Measurements from ENCODE around the gene ZBTB21. TPM values are rescaled to one million over a fixed set of nuclear protein-coding genes. Genes with fewer than 3 reads are reported as not detected.

ZBTB21 gene
- total and polyA plus RNA-seq, 9 of the 15 experiments (the other 6 are each of a cell fraction or from before 2014, with no cell fraction given) = 2.2 to 15.2 (median 8.7) TPM

GRCh38 chr21:42009018-42009830, 936 bp downstream of the ZBTB21 start (continued):
- TF ChIP-seq, protein P1, sequence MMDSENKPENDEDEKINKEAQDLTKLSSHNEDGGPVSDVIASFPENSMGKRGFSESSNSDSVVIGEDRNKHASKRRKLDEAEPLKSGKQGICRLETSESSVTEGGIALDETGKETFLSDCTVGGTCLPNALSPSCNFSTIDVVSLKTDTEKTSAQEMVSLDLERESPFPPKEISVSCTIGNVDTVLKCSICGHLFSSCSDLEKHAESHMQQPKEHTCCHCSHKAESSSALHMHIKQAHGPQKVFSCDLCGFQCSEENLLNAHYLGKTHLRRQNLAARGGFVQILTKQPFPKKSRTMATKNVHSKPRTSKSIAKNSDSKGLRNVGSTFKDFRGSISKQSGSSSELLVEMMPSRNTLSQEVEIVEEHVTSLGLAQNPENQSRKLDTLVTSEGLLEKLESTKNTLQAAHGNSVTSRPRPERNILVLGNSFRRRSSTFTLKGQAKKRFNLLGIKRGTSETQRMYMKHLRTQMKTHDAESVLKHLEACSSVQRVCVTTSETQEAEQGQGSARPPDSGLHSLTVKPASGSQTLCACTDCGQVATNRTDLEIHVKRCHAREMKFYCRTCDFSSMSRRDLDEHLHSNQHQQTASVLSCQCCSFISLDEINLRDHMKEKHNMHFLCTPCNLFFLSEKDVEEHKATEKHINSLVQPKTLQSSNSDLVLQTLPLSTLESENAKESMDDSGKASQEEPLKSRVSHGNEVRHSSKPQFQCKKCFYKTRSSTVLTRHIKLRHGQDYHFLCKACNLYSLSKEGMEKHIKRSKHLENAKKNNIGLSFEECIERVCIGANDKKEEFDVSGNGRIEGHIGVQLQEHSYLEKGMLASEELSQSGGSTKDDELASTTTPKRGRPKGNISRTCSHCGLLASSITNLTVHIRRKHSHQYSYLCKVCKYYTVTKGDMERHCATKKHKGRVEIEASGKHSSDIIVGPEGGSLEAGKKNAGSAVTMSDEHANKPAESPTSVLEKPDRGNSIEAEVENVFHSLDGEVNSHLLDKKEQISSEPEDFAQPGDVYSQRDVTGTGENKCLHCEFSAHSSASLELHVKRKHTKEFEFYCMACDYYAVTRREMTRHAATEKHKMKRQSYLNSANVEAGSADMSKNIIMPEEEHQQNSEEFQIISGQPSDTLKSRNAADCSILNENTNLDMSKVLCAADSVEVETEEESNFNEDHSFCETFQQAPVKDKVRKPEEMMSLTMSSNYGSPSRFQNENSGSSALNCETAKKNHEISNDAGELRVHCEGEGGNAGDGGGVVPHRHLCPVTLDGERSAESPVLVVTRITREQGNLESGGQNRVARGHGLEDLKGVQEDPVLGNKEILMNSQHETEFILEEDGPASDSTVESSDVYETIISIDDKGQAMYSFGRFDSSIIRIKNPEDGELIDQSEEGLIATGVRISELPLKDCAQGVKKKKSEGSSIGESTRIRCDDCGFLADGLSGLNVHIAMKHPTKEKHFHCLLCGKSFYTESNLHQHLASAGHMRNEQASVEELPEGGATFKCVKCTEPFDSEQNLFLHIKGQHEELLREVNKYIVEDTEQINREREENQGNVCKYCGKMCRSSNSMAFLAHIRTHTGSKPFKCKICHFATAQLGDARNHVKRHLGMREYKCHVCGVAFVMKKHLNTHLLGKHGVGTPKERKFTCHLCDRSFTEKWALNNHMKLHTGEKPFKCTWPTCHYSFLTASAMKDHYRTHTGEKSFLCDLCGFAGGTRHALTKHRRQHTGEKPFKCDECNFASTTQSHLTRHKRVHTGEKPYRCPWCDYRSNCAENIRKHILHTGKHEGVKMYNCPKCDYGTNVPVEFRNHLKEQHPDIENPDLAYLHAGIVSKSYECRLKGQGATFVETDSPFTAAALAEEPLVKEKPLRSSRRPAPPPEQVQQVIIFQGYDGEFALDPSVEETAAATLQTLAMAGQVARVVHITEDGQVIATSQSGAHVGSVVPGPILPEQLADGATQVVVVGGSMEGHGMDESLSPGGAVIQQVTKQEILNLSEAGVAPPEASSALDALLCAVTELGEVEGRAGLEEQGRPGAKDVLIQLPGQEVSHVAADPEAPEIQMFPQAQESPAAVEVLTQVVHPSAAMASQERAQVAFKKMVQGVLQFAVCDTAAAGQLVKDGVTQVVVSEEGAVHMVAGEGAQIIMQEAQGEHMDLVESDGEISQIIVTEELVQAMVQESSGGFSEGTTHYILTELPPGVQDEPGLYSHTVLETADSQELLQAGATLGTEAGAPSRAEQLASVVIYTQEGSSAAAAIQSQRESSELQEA (IDR thresholded peaks at IDR 0.05; ENCODE audit: low read depth) = no peak
- TF ChIP-seq FUS (optimal IDR thresholded peaks at IDR 0.05; ENCODE audit: low read depth, low read length) = no peak
- peak; percentile 23 for TF ChIP-seq U2AF1 (optimal IDR thresholded peaks at IDR 0.05; ENCODE audit: low read depth, low read length)
- TF ChIP-seq SRSF7 (optimal IDR thresholded peaks at IDR 0.05; ENCODE audit: low read depth, low read length) = no peak
- TF ChIP-seq, protein P2, sequence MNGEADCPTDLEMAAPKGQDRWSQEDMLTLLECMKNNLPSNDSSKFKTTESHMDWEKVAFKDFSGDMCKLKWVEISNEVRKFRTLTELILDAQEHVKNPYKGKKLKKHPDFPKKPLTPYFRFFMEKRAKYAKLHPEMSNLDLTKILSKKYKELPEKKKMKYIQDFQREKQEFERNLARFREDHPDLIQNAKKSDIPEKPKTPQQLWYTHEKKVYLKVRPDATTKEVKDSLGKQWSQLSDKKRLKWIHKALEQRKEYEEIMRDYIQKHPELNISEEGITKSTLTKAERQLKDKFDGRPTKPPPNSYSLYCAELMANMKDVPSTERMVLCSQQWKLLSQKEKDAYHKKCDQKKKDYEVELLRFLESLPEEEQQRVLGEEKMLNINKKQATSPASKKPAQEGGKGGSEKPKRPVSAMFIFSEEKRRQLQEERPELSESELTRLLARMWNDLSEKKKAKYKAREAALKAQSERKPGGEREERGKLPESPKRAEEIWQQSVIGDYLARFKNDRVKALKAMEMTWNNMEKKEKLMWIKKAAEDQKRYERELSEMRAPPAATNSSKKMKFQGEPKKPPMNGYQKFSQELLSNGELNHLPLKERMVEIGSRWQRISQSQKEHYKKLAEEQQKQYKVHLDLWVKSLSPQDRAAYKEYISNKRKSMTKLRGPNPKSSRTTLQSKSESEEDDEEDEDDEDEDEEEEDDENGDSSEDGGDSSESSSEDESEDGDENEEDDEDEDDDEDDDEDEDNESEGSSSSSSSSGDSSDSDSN (IDR thresholded peaks at IDR 0.05; ENCODE audit: borderline replicate concordance in 1 of 2, low read depth in 2 of 2, low read length in 2 of 2) = peak in 1 of 2 experiments; percentile 80; a peak in 2 of 4 replicates
- TF ChIP-seq NEUROD1 (IDR thresholded peaks at IDR 0.05; ENCODE audit: borderline replicate concordance, low read depth, low read length, partially characterized antibody) = no peak
- no peak for TF ChIP-seq CREB3L1 (IDR thresholded peaks at IDR 0.05; ENCODE audit: borderline replicate concordance, low read depth)
- TF ChIP-seq ZNF444 (CRISPR knock-in tag; IDR thresholded peaks at IDR 0.05) = no peak
- TF ChIP-seq E2F1 (CRISPR knock-in tag; IDR thresholded peaks at IDR 0.05) = no peak
- no peak for TF ChIP-seq ZNF561 (CRISPR knock-in tag; conservative IDR thresholded peaks at IDR 0.05)
- TF ChIP-seq ZSCAN29 (IDR thresholded peaks at IDR 0.05) = no peak

Data from K562 (cell line).